ENCODE data around the gene CCN2.

GRCh38 chr6:131978522-131978921, 27.4 kb upstream of the CCN2 start:
- TF ChIP-seq CTCF (conservative IDR thresholded peaks at IDR 0.05; ENCODE audit: low read length) (no peak), EZH2phosphoT487 (IDR thresholded peaks at IDR 0.05; ENCODE audit: borderline replicate concordance, low read depth, low read length) (no peak)

Data from OCI-LY7 (cell line).